Fibroblast of lung (primary cell): ENCODE measurements around the gene PHLDA2. TPM values are rescaled to one million over a fixed set of nuclear protein-coding genes. Genes with fewer than 3 reads are reported as not detected.

Experiments
- DNase-seq, 2 donors: peaks; one replicate each; pipeline versions ENCODE4 v3.0.0 to v3.0.0-alpha.2; 2010; ENCODE audit warnings: low read depth in 2 of 2
- H2AFZ ChIP-seq: 2 replicates; pipeline ENCODE4 v1.5.1; 2012; ENCODE audit warnings: low read length, control low read depth, inconsistent platforms
- H3K27ac ChIP-seq: 2 replicates; pipeline ENCODE4 v1.5.1; 2011; ENCODE audit warnings: low read length, control low read depth; ENCODE audit not compliant: insufficient read depth
- H3K27me3 ChIP-seq: 2 replicates; pipeline ENCODE4 v1.5.1; 2011; ENCODE audit warnings: mild to moderate bottlenecking, low read length; ENCODE audit not compliant: control insufficient read depth, insufficient read depth
- H3K36me3 ChIP-seq: 2 replicates; pipeline ENCODE4 v1.5.1; 2011; ENCODE audit warnings: low read length; ENCODE audit not compliant: control insufficient read depth, insufficient read depth
- H3K4me1 ChIP-seq: 2 replicates; pipeline ENCODE4 v1.5.1; 2011; ENCODE audit warnings: low read length; ENCODE audit not compliant: control insufficient read depth, insufficient read depth; ENCODE audit errors: extremely low read depth
- H3K4me2 ChIP-seq: 2 replicates; pipeline ENCODE4 v1.5.1; 2011; ENCODE audit warnings: low read length, control low read depth; ENCODE audit not compliant: insufficient read depth; ENCODE audit errors: extremely low read depth
- H3K4me3 ChIP-seq, 4 experiments: fragments of 200-600 bp in 1 of 4; sonication (generic) in 1 of 4; replicated peaks in 1 of 4; 2 replicates each; pipeline ENCODE4 v1.5.1; 2011 to 2016; ENCODE audit warnings: low read length in 4 of 4, low read depth in 3 of 4, mild to moderate bottlenecking in 3 of 4, control low read depth in 2 of 4, inconsistent platforms in 1 of 4, mixed read lengths in 1 of 4; ENCODE audit not compliant: insufficient read depth in 1 of 4; ENCODE audit errors: control extremely low read depth in 1 of 4
- H3K79me2 ChIP-seq: 2 replicates; pipeline ENCODE4 v1.5.1; 2012; ENCODE audit warnings: mild to moderate bottlenecking, low read length, inconsistent platforms; ENCODE audit not compliant: control insufficient read depth, insufficient read depth
- H3K9ac ChIP-seq: 2 replicates; pipeline ENCODE4 v1.5.1; 2011; ENCODE audit warnings: mild to moderate bottlenecking, low read length, control low read depth; ENCODE audit not compliant: insufficient read depth
- H3K9me3 ChIP-seq: 2 replicates; pipeline ENCODE4 v1.5.1; 2012; ENCODE audit warnings: low read depth, low read length; ENCODE audit not compliant: control insufficient read depth, insufficient read depth
- H4K20me1 ChIP-seq: 2 replicates; pipeline ENCODE4 v1.5.1; 2011; ENCODE audit warnings: low read length; ENCODE audit not compliant: control insufficient read depth, insufficient read depth; ENCODE audit errors: extremely low read depth
- CTCF ChIP-seq, 2 donors: IDR thresholded peaks in 1 of 2; conservative IDR thresholded peaks in 1 of 2; 1 replicate in 1 of 2; 2 replicates in 1 of 2; pipeline ENCODE4 v1.5.1; 2011 to 2012; ENCODE audit warnings: low read length in 2 of 2, control low read depth in 1 of 2, inconsistent platforms in 1 of 2, low read depth in 1 of 2, mild to moderate bottlenecking in 1 of 2
- EZH2 ChIP-seq: IDR thresholded peaks from 2 replicates; pipeline ENCODE4 v1.5.1; 2012; ENCODE audit warnings: low read length, control low read depth, mild to moderate bottlenecking; ENCODE audit errors: missing control alignments
- polyA plus RNA-seq, 2 donors: library from polyadenylated mRNA; depleted of rRNA in 1 of 2; stranded (reverse) in 1 of 2; unstranded in 1 of 2; fragments of >200 nt; gene quantifications; 2 replicates each; pipeline ENCODE4 v1.2.1, GENCODE V29; 2011 to 2012; ENCODE audit warnings: missing spikeins in 1 of 2
- total RNA-seq: library from RNA; depleted of rRNA; stranded (reverse); fragments of >200 nt; gene quantifications from 2 replicates; pipeline ENCODE4 v1.2.1, GENCODE V29; 2014

PHLDA2 gene
- total and polyA plus RNA-seq, 2 donors (not counting 1 experiment from before 2014, with no cell fraction given) = 6.8 to 16.2 TPM

GRCh38 chr11:2919188-2919587 lies 10.0 kb downstream of the PHLDA2 start:
- H3K79me2 ChIP-seq = no peaks in the 10 kb centered on the region
- no peak for TF ChIP-seq EZH2
- H2AFZ ChIP-seq = no peak overlapping the region
- H3K36me3 ChIP-seq = no peaks in the 10 kb centered on the region
- no peaks in the 10 kb centered on the region for H3K9me3 ChIP-seq
- no peak overlapping the region for H3K4me3 ChIP-seq
- DNase-seq = no peak
- no peaks in the 10 kb centered on the region for H3K4me1 ChIP-seq
- no peak overlapping the region for H3K4me2 ChIP-seq
- H4K20me1 ChIP-seq = no peaks in the 10 kb centered on the region
- H3K27ac ChIP-seq = no peak overlapping the region
- H3K9ac ChIP-seq = no peak overlapping the region
- H3K27me3 ChIP-seq = no peaks in the 10 kb centered on the region

- Histone ChIP-seq H2AFZ (no peak overlapping the region), H3K4me1 (peaks cover 6% of the 10 kb centered on the region), H3K9me3 (no peaks in the 10 kb centered on the region), H3K4me2 (no peak overlapping the region), H3K27me3 (no peaks in the 10 kb centered on the region), H3K79me2 (no peaks in the 10 kb centered on the region), H3K4me3 (no peak overlapping the region), H3K36me3 (no peaks in the 10 kb centered on the region), H4K20me1 (no peaks in the 10 kb centered on the region), H3K27ac (no peak overlapping the region), H3K9ac (no peak overlapping the region)
- no peak for TF ChIP-seq EZH2
- no peak for TF ChIP-seq CTCF (conservative IDR thresholded peaks at IDR 0.05 in 1 of 2, IDR thresholded peaks at IDR 0.05 in 1 of 2; ENCODE audit: low read depth in 1 of 2, low read length in 2 of 2)
- DNase-seq = no peak
Observed at GRCh38 chr11:2917842-2918490, 11.3 kb downstream of the PHLDA2 start.

GRCh38 chr11:2916892-2917645 lies 12.2 kb downstream of the PHLDA2 start:
- Histone ChIP-seq H3K79me2 (no peaks in the 10 kb centered on the region), H3K4me1 (peaks cover 13% of the 10 kb centered on the region), H3K4me2 (no peak overlapping the region), H3K4me3 (no peak overlapping the region), H3K27me3 (no peaks in the 10 kb centered on the region), H3K27ac (no peak overlapping the region), H3K9me3 (no peaks in the 10 kb centered on the region), H3K36me3 (no peaks in the 10 kb centered on the region), H3K9ac (no peak overlapping the region), H4K20me1 (no peaks in the 10 kb centered on the region), H2AFZ (no peak overlapping the region)
- no peak for DNase-seq
- TF ChIP-seq CTCF (conservative IDR thresholded peaks at IDR 0.05 in 1 of 2, IDR thresholded peaks at IDR 0.05 in 1 of 2; ENCODE audit: low read depth in 1 of 2, low read length in 2 of 2) (no peak), EZH2 (no peak)
